OCI-LY3 (cell line): Measurements from ENCODE around the gene LAMC2.

ENCODE experiments used
- EZH2phosphoT487 ChIP-seq: fragments of 200-600 bp; shearing (Covaris generic); IDR thresholded peaks from 2 replicates; pipeline ENCODE4 v1.6.1; 2018; ENCODE audit warnings: antibody characterized with exemption, mixed run types, low read depth
- TF ChIP-seq, protein P1 (sequence below): fragments of 200-600, 300-600 bp; sonication (generic); IDR thresholded peaks from 2 replicates; pipeline ENCODE4 v1.5.1; 2014; ENCODE audit warnings: antibody characterized with exemption, low read length, low read depth

GRCh38 chr1:183214021-183214970 is 28.2 kb downstream of the LAMC2 start:
- TF ChIP-seq, protein P1, sequence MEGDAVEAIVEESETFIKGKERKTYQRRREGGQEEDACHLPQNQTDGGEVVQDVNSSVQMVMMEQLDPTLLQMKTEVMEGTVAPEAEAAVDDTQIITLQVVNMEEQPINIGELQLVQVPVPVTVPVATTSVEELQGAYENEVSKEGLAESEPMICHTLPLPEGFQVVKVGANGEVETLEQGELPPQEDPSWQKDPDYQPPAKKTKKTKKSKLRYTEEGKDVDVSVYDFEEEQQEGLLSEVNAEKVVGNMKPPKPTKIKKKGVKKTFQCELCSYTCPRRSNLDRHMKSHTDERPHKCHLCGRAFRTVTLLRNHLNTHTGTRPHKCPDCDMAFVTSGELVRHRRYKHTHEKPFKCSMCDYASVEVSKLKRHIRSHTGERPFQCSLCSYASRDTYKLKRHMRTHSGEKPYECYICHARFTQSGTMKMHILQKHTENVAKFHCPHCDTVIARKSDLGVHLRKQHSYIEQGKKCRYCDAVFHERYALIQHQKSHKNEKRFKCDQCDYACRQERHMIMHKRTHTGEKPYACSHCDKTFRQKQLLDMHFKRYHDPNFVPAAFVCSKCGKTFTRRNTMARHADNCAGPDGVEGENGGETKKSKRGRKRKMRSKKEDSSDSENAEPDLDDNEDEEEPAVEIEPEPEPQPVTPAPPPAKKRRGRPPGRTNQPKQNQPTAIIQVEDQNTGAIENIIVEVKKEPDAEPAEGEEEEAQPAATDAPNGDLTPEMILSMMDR = no peak
- TF ChIP-seq EZH2phosphoT487 = no peak
